Vagina (tissue), 2 donors: ENCODE results near the gene PYGL.

Experiments used
- CTCF ChIP-seq, 3 experiments: fragments of 450-650 bp in 2 of 3; fragments of 200-600 bp in 1 of 3; sonication (generic) in 1 of 3; IDR thresholded peaks; one replicate each; pipeline ENCODE4 v1.5.1; 2017 to 2019; ENCODE audit warnings: antibody characterized with exemption in 3 of 3, mild to moderate bottlenecking in 2 of 3, moderate library complexity in 2 of 3
- POLR2A ChIP-seq, 2 donors: fragments of 450-650 bp; IDR thresholded peaks; one replicate each; pipeline ENCODE4 v1.6.1; 2017; ENCODE audit warnings: antibody characterized with exemption in 2 of 2, mild to moderate bottlenecking in 2 of 2, moderate library complexity in 2 of 2

- TF ChIP-seq POLR2A (IDR thresholded peaks at IDR 0.05): no peak
- no peak for TF ChIP-seq CTCF (IDR thresholded peaks at IDR 0.05)
Measured at GRCh38 chr14:50967103-50967502, 22.8 kb upstream of the PYGL start.
